Activated CD8-positive, alpha-beta memory T cell treated with anti-CD3 and anti-CD28 coated beads for 24 hours (primary cell): ENCODE measurements around the gene JMJD8.

Experiments used
- DNase-seq: peaks from one replicate; pipeline ENCODE4 v3.0.0-alpha.2; 2020

The JMJD8 gene, protein sequence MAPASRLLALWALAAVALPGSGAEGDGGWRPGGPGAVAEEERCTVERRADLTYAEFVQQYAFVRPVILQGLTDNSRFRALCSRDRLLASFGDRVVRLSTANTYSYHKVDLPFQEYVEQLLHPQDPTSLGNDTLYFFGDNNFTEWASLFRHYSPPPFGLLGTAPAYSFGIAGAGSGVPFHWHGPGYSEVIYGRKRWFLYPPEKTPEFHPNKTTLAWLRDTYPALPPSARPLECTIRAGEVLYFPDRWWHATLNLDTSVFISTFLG

DNA sequence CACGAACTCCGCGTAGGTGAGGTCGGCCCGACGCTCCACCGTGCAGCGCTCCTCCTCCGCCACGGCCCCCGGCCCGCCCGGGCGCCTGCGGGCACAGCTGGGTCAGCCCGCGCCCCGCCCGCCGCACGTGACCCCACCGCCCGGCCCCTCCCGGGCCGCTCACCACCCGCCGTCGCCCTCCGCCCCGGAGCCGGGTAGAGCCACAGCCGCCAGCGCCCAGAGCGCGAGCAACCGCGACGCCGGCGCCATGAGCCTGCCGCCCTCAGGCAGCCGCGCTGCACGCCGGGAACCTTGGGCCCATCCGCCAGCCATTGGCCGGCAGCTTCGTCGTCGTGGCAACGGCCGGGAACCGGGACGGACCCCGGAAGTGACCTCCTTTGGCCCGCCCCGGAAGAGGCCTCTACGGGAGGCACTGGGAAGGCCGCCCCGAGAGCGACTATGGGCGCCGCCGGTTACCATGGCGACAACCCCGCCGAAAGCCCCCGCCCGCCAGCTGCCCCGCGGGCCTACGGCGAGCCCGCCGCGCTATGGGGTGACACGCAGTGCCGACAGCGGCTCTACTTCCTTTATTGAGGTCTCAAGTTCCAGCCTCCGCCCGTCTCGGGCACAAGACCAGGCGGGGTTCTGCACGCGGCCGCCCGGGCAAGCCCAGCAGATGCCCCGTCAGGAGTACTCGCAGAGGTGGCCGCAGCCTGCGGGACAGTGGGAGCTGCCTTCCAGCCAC is at the start of gene JMJD8:
TSS of gene JMJD8 (minus strand) at position 264 of the 724 bp plus-strand sequence. CDS start at position 249, 15 bp downstream.
- peak; percentile 98 for DNase-seq

DNA sequence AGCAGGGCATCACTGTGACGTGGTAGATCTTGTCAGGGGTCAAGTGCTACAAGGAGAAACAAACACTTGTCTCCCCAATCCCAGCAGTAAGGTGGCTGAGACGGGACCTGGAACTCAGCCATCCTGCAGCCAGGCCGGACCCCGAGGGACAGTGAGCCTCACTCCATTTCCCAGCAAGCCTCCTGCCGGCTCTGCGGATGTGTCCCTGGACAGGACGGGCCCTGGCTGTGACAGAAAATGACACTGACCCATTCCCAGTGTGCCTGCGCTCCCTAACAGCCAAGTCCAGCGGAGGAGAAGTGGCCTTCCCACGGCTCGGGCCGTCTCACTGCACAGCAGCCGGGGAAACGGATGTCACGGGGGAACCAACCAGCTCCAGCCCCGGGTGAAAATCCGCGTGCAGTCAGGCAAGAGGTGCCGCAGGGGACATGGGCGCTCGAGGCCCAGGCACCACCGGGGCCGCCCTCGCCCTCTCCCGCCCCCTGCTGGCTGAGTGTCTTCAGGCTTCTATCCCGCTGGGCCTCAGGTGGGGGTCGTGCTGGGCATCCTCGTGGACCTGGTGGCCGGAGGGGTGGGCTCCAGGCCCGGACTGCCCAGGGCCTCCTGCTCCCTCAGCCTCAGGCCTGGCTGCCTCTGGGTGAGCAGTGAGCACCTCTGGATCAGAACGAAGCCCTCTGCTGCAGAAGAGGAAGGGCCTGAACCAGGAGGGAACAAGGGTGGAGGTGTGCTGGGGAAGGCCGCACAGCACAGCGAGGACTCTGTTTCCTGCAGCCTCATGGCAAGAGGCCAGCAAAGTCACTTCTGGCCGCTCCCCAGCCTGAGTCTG is 49.5 kb upstream of the JMJD8 start:
- DNase-seq, result no peak

DNA sequence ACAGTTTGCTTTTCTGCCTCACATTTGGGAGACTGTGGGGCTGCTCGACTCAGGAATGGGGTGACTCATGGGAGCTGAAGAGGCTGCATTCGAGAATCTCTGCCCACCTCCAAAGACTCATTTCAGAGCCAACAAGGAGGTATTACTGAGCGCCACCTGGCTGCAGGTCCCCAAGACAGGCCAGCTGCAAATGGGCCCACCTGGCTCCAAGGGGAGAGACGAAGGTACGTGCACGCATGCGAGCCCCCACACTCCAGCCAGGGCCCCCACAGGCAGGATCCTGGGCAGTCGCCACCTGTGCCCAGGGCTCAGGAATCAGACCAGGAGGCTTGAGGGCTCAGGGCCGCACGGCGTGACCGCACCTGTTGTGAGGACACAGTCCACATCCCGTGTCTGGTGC is 48.8 kb upstream of the JMJD8 start:
- DNase-seq, result no peak

- no peak for DNase-seq
These were observed 48.2 kb upstream of the JMJD8 start for GRCh38 chr16:732332-732731.

DNA sequence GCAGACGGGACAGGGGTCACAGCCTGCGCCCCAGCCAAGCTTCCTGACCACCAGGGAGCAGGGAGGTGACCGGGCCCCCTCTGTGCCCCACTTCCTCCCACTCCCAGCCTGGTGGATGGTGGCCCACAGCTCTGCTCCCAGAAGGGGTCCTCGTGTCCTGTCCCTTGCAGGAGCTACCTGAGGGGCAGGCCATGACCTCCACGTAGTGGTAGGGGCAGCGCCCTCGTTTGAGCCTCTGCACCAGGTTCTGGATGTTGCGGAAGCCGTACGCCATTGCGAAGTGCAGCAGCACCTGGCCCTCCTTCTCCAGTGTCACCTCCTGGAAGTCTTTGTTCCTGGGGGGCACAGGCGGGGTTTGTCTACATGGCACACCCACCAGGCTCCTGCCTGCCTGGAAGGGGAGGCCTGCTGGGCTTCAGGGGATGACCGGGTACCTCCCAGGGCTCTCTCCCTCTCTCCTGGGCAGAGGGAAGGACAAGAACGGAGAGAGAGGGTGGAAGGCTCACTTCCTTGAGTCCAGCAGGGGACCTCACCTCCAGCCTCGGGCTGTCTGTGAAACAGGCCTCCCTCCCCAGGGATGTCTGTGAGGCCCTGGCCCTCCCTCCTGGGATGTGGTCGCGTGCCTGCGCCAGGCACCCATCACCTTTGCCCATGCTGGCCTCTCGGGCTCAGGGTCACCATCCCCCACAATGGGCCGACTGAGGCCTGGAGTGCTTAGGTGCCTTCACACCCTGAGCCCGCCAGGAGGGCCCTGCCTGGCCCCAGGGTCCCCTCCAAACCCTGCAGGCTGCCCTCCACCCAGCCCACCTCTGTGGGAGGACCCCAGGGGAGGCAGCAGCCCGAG is 46.8 kb upstream of the JMJD8 start:
- no peak for DNase-seq

- no peak for DNase-seq
These were observed 45.9 kb upstream of the JMJD8 start for GRCh38 chr16:729768-730665.

DNA sequence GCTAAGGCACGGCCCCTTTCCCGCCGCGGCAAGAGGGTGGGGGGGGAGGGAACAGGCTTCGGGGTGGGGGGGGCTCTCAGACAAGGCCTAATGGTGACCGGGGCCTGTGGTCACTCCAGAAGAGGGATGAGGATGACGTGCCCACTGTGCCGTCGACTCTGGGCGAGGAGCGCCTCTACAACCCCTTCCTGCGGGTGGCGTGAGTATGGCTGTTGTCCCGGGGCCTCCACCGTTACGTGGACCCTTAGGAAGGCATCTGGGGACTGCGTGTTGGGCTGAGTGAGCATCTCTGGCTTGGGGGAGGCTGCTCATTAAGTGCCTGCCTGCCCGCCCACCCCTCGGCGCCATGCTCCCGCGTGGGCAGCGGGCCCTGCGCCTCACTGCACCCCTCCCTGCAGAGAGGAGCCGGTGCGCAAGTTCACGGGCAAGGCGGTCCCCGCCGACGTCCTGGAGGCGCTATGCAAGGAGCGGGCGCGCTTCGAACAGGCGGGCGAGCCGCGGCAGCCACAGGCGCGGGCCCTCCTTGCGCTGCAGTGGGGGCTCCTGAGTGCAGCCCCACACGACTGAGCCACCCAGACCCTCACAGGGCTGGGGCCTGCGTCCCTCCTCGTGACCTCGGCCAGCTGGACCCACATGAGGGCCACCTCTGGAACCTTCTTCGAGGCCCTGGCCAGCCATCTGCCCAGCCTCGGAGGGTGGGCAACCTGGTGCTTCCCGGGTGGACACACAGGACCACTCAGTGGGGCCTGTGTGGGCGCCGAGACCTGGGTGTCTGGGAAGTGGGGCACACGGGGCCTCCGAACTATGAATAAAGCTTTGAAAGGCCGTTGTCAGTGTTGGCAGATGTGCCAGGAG is 45.0 kb upstream of the JMJD8 start:
- no peak for DNase-seq

GRCh38 chr16:728131-728889 is 44.2 kb upstream of the JMJD8 start:
- peak; percentile 85 for DNase-seq

DNA sequence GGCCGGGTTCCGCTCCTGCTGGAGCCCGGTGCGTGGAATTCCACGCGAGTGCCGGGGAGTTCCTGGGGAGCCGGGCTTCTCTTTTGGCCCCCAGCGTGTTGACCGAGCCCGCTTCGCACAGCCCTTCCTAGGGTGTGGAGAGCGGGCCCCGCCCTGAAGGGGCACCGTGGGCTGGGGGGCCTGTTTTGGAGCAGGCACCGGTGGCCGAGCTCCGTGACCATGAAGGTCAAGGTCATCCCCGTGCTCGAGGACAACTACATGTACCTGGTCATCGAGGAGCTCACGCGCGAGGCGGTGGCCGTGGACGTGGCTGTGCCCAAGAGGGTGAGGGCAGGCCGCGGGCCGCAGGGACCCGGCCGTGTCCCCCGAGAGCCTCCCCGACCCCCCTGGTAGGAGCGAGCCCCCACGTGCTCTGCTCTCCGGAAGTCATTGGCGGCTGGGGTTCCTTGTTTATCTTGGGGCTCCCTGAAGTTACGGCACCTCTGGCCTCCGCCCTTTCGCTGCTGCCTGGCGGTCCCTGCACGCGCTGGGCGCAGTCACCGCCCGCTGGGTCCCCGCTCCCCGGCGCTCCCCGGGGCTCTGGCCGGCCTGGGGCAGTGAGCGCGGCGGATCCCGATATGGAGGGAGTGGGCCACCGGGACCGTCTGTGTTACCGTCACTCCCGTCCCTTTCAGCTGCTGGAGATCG is 43.3 kb upstream of the JMJD8 start:
- peak; percentile 76 for DNase-seq

GRCh38 chr16:726438-727290 is 42.5 kb upstream of the JMJD8 start, which contains the start of the genes CCDC78 and HAGHL:
CCDC78 (minus strand) TSS chr16:726443; CDS start chr16:726367, 76 bp downstream.
HAGHL (plus strand) TSS chr16:727106; CDS start chr16:727510, 404 bp downstream.
- DNase-seq, result peak; percentile 88

GRCh38 chr16:726188-726437 is 42.0 kb upstream of the JMJD8 start:
- DNase-seq, result no peak

DNA sequence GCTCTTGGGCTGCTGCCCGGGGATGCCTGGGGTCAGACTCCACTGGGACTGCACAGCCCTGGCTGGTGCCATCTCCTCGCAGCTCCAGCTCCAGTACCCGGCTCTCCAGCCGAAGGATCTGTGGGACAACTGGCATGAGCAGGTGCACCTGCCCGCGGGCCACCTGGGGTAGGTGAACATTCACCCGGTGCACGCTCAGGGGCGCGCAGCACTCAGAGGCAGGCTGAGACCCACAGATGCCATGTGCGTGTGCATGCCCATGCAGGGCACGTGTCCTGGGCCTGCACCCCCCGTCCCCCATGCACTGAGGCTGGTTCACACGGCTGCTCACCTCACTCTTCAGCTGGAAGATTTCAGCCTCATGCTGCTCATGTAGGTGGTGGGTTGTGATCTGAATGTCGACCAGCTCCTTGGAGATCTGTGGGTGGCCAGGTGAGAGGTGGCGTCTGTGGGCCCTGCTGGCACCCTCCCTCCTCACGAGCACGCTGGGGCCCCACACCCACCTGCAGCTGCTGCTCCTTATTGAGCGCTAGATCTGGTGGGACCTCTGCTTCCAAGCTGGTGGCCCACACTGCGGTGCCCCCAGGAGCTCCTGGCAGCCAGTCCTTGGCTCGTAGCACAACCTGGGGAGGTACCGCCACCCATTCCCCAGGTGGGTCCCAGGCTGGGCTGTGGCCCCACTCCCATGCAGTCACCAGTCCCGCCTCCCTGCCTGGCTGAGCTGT is 41.5 kb upstream of the JMJD8 start:
- DNase-seq, result no peak

DNA sequence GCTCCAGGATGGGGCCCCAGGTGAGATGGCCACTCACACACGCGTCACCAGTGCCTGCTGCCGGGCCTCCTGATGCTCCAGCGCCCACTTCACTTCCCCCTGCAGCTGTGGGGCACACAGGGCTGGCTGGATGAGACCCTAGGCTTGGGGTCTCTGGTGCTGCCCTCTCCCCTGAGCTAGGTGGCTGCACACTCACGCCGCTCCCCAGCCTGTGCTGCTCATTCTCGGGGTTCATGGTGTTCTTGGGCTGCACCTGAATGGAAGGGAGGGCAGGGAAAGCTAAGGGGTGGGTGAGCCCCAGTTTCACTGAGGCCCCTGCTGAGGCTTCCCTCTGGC is 40.9 kb upstream of the JMJD8 start:
- no peak for DNase-seq

DNA sequence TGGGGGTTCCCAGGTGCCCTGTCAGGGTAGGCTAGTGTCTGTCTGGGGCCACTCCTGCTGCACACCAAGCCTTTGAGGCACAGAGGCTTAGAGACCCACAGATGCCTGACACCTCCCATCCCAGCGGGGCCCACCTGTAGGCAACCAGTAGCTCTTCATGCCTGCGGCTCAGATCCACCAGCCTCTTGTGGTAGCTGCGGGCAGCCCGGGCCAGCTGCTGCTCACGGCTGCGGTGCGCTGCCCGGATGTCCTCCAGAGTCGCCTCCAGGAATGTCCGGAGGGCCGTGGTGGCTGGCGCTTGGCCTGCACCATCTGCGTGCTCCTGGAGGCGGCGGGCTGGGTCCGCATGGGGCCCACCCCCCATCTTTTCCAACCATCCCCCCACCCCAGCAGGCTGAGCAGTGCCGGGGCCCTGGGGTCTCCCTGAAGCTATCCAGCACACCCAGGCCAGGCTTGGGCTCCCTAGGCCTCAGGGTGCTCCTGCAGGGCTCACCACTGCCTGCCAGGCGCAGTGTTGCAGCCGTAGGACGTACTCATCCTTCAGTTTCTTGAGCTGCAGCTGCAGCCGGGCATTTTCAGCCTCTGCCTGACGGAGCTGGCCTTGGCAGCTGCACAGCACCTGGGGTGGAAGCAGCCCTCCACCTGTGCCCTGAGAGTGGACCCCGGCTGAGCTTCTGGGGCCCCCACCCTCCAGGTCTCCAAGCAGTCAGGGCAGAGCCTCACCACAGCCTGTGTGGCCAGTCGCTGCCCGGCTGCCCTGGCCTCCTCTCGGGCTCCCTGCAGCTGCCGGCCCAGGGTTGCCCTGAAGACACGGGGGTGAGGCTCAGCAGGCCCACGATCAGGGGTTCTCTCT is 40.3 kb upstream of the JMJD8 start:
- no peak for DNase-seq

DNA sequence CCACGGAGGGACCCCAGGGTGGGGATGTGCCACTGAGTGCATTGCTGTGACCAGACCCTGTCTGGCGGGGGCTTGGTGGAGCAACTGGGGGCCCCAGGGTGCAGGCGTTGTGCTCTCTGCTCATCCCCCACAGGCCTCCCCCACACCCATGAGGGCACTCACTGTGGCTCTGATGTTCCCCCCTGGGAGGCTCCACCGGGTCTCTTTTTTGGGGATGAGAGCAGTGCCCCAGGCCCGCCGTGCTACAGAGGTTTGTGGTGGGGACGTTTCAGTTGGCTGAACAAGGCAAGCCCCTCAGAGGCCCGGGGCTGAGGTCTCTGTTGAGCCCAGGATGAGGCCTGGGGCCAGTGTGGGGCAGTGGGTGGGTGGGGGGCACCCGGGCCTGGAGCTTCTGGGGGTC is 39.6 kb upstream of the JMJD8 start:
- DNase-seq, result no peak

- no peak for DNase-seq
These were observed 38.9 kb upstream of the JMJD8 start for GRCh38 chr16:722835-723633.
